GM12878 (cell line): Measurements from ENCODE around the gene DKC1. TPM values are rescaled to one million over a fixed set of nuclear protein-coding genes. Genes with fewer than 3 reads are reported as not detected.

Source experiments
- ATAC-seq: fragments of 200-7000 bp; cut with Tn5 transposase; 3 replicates; pipeline ENCODE4 v1.9.1; 2020; ENCODE audit warnings: mild to moderate bottlenecking, moderate library complexity
- BruUV-seq: library from RNA; stranded (reverse); fragments of 400-500 nt; replicated peaks from 2 replicates; lab custom pipeline; 2021; lab: Mats Ljungman, UMichigan
- CTCF ChIA-PET: fragments of 300-600 bp; sonication (Branson Sonifier 250); formaldehyde crosslinking; extraction: SDS; loops from one replicate; lab custom pipeline; 2021; ENCODE audit warnings: inconsistent platforms; lab: Yijun Ruan, JAX
- POLR2A ChIA-PET: fragments of 350-600 bp; formaldehyde crosslinking; extraction: SDS; loops from one replicate; lab custom pipeline; 2021; ENCODE audit warnings: inconsistent platforms; lab: Charles Lee
- RAD21 ChIA-PET: fragments of 300-600 bp; sonication (Branson Sonifier 250); formaldehyde crosslinking; loops from one replicate; lab custom pipeline; 2023; ENCODE audit warnings: antibody characterized with exemption; ENCODE audit not compliant: unreplicated experiment; lab: Charles Lee
- SMC1A ChIA-PET: fragments of 300-600 bp; sonication (Branson Sonifier 250); formaldehyde crosslinking; loops from one replicate; lab custom pipeline; 2023; ENCODE audit not compliant: unreplicated experiment, uncharacterized antibody; lab: Charles Lee
- DNase-seq: peaks from one replicate; pipeline ENCODE4 v3.0.0-alpha.2; 2011; ENCODE audit warnings: low read depth, low spot score
- FAIRE-seq: peaks from 3 replicates; lab custom pipeline; 2011; peaks lifted over from hg19 to GRCh38; lab: Jason Lieb, UNC
- H2AFZ ChIP-seq: 2 replicates; pipeline ENCODE4 v1.6.0; 2011; ENCODE audit warnings: low read depth, low read length, control low read depth; ENCODE audit not compliant: control insufficient read depth
- H3K27ac ChIP-seq: 2 replicates; pipeline ENCODE4 v1.5.1; 2011; ENCODE audit warnings: control low read depth; ENCODE audit not compliant: control insufficient read depth, insufficient read depth
- H3K27me3 ChIP-seq, 2 experiments: replicated peaks in 1 of 2; 2 replicates each; pipeline versions ENCODE4 v1.6.0 to v1.6.1; 2011; ENCODE audit warnings: low read length in 1 of 2; ENCODE audit not compliant: control insufficient read depth in 2 of 2, insufficient read depth in 2 of 2
- H3K36me3 ChIP-seq, 2 experiments: 2 replicates each; pipeline ENCODE4 v1.5.1; 2011; ENCODE audit warnings: low read length in 1 of 2; ENCODE audit not compliant: control insufficient read depth in 2 of 2, insufficient read depth in 2 of 2
- H3K4me1 ChIP-seq: 2 replicates; pipeline ENCODE4 v1.6.1; 2011; ENCODE audit warnings: mild to moderate bottlenecking, low read length, moderate library complexity, mixed read lengths; ENCODE audit not compliant: control insufficient read depth, insufficient read depth
- H3K4me2 ChIP-seq: 2 replicates; pipeline ENCODE4 v1.6.0; 2011; ENCODE audit warnings: control low read depth; ENCODE audit not compliant: control insufficient read depth, insufficient read depth
- H3K4me3 ChIP-seq: fragments of 200-600 bp; sonication (generic); 2 replicates; pipeline ENCODE4 v1.5.1; 2016
- H3K79me2 ChIP-seq: 2 replicates; pipeline ENCODE4 v1.6.0; 2011; ENCODE audit warnings: low read length; ENCODE audit not compliant: control insufficient read depth, insufficient read depth
- H3K9ac ChIP-seq: 2 replicates; pipeline ENCODE4 v1.8.0; 2011; ENCODE audit warnings: low read length, control low read depth, mixed read lengths; ENCODE audit not compliant: control insufficient read depth, insufficient read depth
- H3K9me3 ChIP-seq: replicated peaks from 3 replicates; pipeline ENCODE4 v1.5.1; 2011; ENCODE audit warnings: mild to moderate bottlenecking, low read length; ENCODE audit not compliant: control insufficient read depth, insufficient read depth
- H4K20me1 ChIP-seq: 2 replicates; pipeline ENCODE4 v1.6.0; 2011; ENCODE audit not compliant: control insufficient read depth, insufficient read depth
- CHD4 ChIP-seq: fragments of 200-600 bp; sonication (generic); IDR thresholded peaks from 2 replicates; pipeline ENCODE4 v1.6.1; 2016; ENCODE audit warnings: mild to moderate bottlenecking
- CREM ChIP-seq: IDR thresholded peaks from 2 replicates; pipeline ENCODE4 v1.6.1; 2014; ENCODE audit warnings: antibody characterized with exemption, low read depth
- EED ChIP-seq: sonication (generic); IDR thresholded peaks from 2 replicates; pipeline ENCODE4 v1.6.1; 2016; ENCODE audit warnings: antibody characterized with exemption, low read depth
- EGR1 ChIP-seq, 2 experiments: IDR thresholded peaks; 1 replicate in 1 of 2; 2 replicates in 1 of 2; pipeline ENCODE4 v1.6.1; 2011 to 2012; ENCODE audit warnings: low read depth in 2 of 2, low read length in 2 of 2, borderline replicate concordance in 1 of 2, mild to moderate bottlenecking in 1 of 2, moderate library complexity in 1 of 2
- FOS ChIP-seq: IDR thresholded peaks from 3 replicates; pipeline ENCODE4 v1.6.1; 2011; ENCODE audit warnings: borderline replicate concordance; ENCODE audit not compliant: insufficient read length; ENCODE audit errors: extremely low read depth
- IKZF1 ChIP-seq: fragments of 450-650 bp; conservative IDR thresholded peaks from 2 replicates; pipeline ENCODE4 v1.6.1; 2017; ENCODE audit warnings: antibody characterized with exemption, mild to moderate bottlenecking
- IRF4 ChIP-seq: IDR thresholded peaks from 2 replicates; pipeline ENCODE4 v1.6.1; 2011; ENCODE audit warnings: low read depth, low read length
- NR2C2 ChIP-seq: IDR thresholded peaks from 2 replicates; pipeline ENCODE4 v1.6.1; 2011; ENCODE audit warnings: borderline replicate concordance, low read depth; ENCODE audit not compliant: control insufficient read depth, insufficient read length
- PAX5 ChIP-seq: IDR thresholded peaks from 2 replicates; pipeline ENCODE4 v1.6.1; 2011; ENCODE audit warnings: low read depth, low read length, borderline replicate concordance
- PBX3 ChIP-seq: IDR thresholded peaks from 2 replicates; pipeline ENCODE4 v1.6.1; 2011; ENCODE audit warnings: mild to moderate bottlenecking, low read depth, low read length, moderate library complexity; ENCODE audit not compliant: insufficient replicate concordance
- PKNOX1 ChIP-seq: fragments of 450-650 bp; IDR thresholded peaks from 2 replicates; pipeline ENCODE4 v1.6.1; 2016; ENCODE audit warnings: mild to moderate bottlenecking
- POLR2A ChIP-seq: IDR thresholded peaks from 2 replicates; pipeline ENCODE4 v1.6.1; 2011; ENCODE audit warnings: low read depth, mild to moderate bottlenecking, low read length
- RAD21 ChIP-seq: IDR thresholded peaks from 2 replicates; pipeline ENCODE4 v1.6.1; 2011; ENCODE audit warnings: mild to moderate bottlenecking, low read depth, low read length, moderate library complexity; ENCODE audit not compliant: insufficient read depth
- SKIL ChIP-seq: fragments of 450-650 bp; IDR thresholded peaks from 2 replicates; pipeline ENCODE4 v1.6.1; 2017; ENCODE audit warnings: mild to moderate bottlenecking, low read depth, inconsistent platforms; ENCODE audit not compliant: poor library complexity, severe bottlenecking
- SP1 ChIP-seq: IDR thresholded peaks from one replicate; pipeline ENCODE4 v1.6.1; 2011; ENCODE audit warnings: low read depth, low read length
- SRF ChIP-seq, 2 experiments: IDR thresholded peaks; 2 replicates each; pipeline ENCODE4 v1.6.1; 2011; ENCODE audit warnings: low read depth in 2 of 2, low read length in 2 of 2, mild to moderate bottlenecking in 1 of 2, moderate library complexity in 1 of 2
- STAT3 ChIP-seq: IDR thresholded peaks from 2 replicates; pipeline ENCODE4 v1.6.1; 2011; ENCODE audit warnings: low read depth, low read length, improper control_type of control experiment
- WGBS: methylation state at CpG from one replicate; pipeline ENCODE4 v1.1.6; 2016; ENCODE audit warnings: low lambda C conversion rate; ENCODE audit not compliant: insufficient replicate concordance, insufficient coverage; ENCODE audit errors: missing lambda C conversion rate; 5-methylcytosine and 5-hydroxymethylcytosine counted together
- in situ Hi-C: fragments of 300-500 bp; cut with MboI; formaldehyde crosslinking; loops from 9 replicates; pipeline ENCODE4 v1.14.3; 2018; ENCODE audit warnings: mixed read lengths
- intact Hi-C: fragments of 100-400 bp; cut with micrococcal nuclease; formaldehyde crosslinking; loops from one replicate; pipeline ENCODE4 v1.14.2; 2022; ENCODE audit not compliant: unreplicated experiment
- polyA plus RNA-seq, 11 experiments: library from polyadenylated mRNA; depleted of rRNA in 4 of 11; unstranded in 6 of 11; stranded (reverse) in 5 of 11; fragments of >200 nt; fragmentation: Nextera tagmentation in 4 of 11; fragmentation: Illumina TruSeq in 1 of 11; extraction: Ambion mirVana in 4 of 11; extraction: Trizol in 1 of 11; gene quantifications; 1 replicate in 1 of 11; 2 replicates in 10 of 11; pipeline versions ENCODE4 v1.2.1 to v1.2.3, GENCODE V29; 2011 to 2016; ENCODE audit warnings: inconsistent platforms in 2 of 11, missing spikeins in 2 of 11, low read depth in 1 of 11
- total RNA-seq, 4 experiments: library from RNA; depleted of rRNA in 3 of 4; stranded (reverse); fragments of >200 nt in 3 of 4; fragmentation: Illumina TruSeq in 1 of 4; extraction: Trizol in 1 of 4; gene quantifications; 2 replicates each; pipeline versions ENCODE4 v1.2.1 to v1.2.3, GENCODE V29; 2013 to 2021

The DKC1 gene
- total and polyA plus RNA-seq, 10 of the 15 experiments (the other 5 are each of a cell fraction or from before 2014, with no cell fraction given), result 70.1 to 159 (median 116) TPM

GRCh38 chrX:154804957-154805695 is 42.5 kb downstream of the DKC1 start, which contains the start of gene MPP1:
Gene MPP1, minus strand, starts transcription at chrX:154805485. Its CDS starts 112 bp downstream, at chrX:154805373.
- no peak within 1 kb of the TSS for H3K27ac ChIP-seq
- in situ Hi-C loops, result no loop called here
- TF ChIP-seq CHD4, result no peak
- TF ChIP-seq EED, result 0 out of 2 replicates have a peak, but pooled peaks have one; percentile 13
- no peak for TF ChIP-seq NR2C2
- TF ChIP-seq IRF4, result no peak
- no peak for TF ChIP-seq PAX5
- TF ChIP-seq IKZF1, result peak; percentile 57
- no peak for TF ChIP-seq CREM
- TF ChIP-seq SP1, result peak; percentile 22
- peak in 1 of 2 experiments; percentile 59; a peak in 1 of 3 replicates for TF ChIP-seq EGR1 (IDR thresholded peaks at IDR 0.05; ENCODE audit: borderline replicate concordance in 1 of 2, low read depth in 2 of 2, low read length in 2 of 2)
- peak; percentile 35 to 57; a peak in 1 of 4 replicates for TF ChIP-seq SRF (IDR thresholded peaks at IDR 0.05; ENCODE audit: low read depth in 2 of 2, low read length in 2 of 2)
- peak; percentile 57 for TF ChIP-seq POLR2A
- TF ChIP-seq STAT3, result no peak
- peak; percentile 89 for TF ChIP-seq PKNOX1
- TF ChIP-seq RAD21, result no peak
- TF ChIP-seq PBX3, result peak; percentile 69
- no peak for TF ChIP-seq SKIL
- no peak for TF ChIP-seq FOS

More at GRCh38 chrX:154804957-154805695, 42.5 kb downstream of the DKC1 start, which contains the start of gene MPP1:
- Histone ChIP-seq H3K9me3 (no peaks in the 10 kb centered on the region; the same call in 2 of the 3 replicates), H3K27me3 (no peaks in the 10 kb centered on the region), H3K79me2 (no peaks in the 10 kb centered on the region), H3K4me3 (peak within 1 kb of the TSS; percentile 70), H3K36me3 (no peaks in the 10 kb centered on the region), H3K9ac (peak within 1 kb of the TSS; percentile 60), H4K20me1 (no peaks in the 10 kb centered on the region), H3K4me1 (no peaks in the 10 kb centered on the region), H3K4me2 (peak within 1 kb of the TSS; percentile 84), H2AFZ (peak within 1 kb of the TSS; percentile 80)
- FAIRE-seq, result no peak
- TSS peak; percentile 64 for BruUV-seq
- intact Hi-C loops, result loop anchor here (2.0 kb wide), 1 partner anchor 42 kb away; the partner anchor contains the start of gene DKC1
- ATAC-seq, result peak; percentile 99
- CTCF ChIA-PET, result interaction anchor here (0.9 to 1.8 kb wide), 4 partner anchors 19 to 57 kb away, joined by 3 to 5 read pairs (median 4); no protein-coding TSS in a partner anchor
- DNase-seq, result peak; percentile 36
- 35% methylated on average over 60 of the region's 65 CpGs for WGBS
- POLR2A ChIA-PET, result interaction anchor here (0.8 to 2.0 kb wide), 5 partner anchors 14 to 42 kb away, joined by 3 to 14 read pairs (median 3); no protein-coding TSS in a partner anchor
- SMC1A ChIA-PET, result interaction anchor here (0.7 to 3.7 kb wide), 6 partner anchors 8 to 57 kb away, joined by 3 to 19 read pairs (median 4); no protein-coding TSS in a partner anchor
- RAD21 ChIA-PET, result interaction anchor here (1.0 to 2.1 kb wide), 3 partner anchors 14 to 41 kb away, joined by 4 to 8 read pairs (median 4); no protein-coding TSS in a partner anchor
